HEK293 (cell line): Measurements from ENCODE around the gene RTF2.

Experiments
- GLI4 ChIP-seq: fragments of 450-650 bp; formaldehyde crosslinking; IDR thresholded peaks from 2 replicates; pipeline ENCODE4 v1.5.1; 2016; ENCODE audit warnings: missing biosample characterization, missing genetic modification characterization
- SALL2 ChIP-seq: fragments of 450-650 bp; formaldehyde crosslinking; IDR thresholded peaks from 2 replicates; pipeline ENCODE4 v1.5.0; 2017; ENCODE audit warnings: missing biosample characterization, mild to moderate bottlenecking, missing genetic modification characterization, borderline replicate concordance
- SCRT2 ChIP-seq: fragments of 450-650 bp; formaldehyde crosslinking; IDR thresholded peaks from 2 replicates; pipeline ENCODE4 v1.5.1; 2016; ENCODE audit warnings: missing biosample characterization, missing genetic modification characterization
- ZBTB20 ChIP-seq: fragments of 450-650 bp; formaldehyde crosslinking; IDR thresholded peaks from 2 replicates; pipeline ENCODE4 v1.5.1; 2016; ENCODE audit warnings: missing biosample characterization, missing genetic modification characterization
- ZNF24 ChIP-seq: fragments of 450-650 bp; formaldehyde crosslinking; IDR thresholded peaks from 2 replicates; pipeline ENCODE4 v1.5.1; 2016; ENCODE audit warnings: missing biosample characterization, missing genetic modification characterization
- ZNF660 ChIP-seq: fragments of 450-650 bp; IDR thresholded peaks from 2 replicates; pipeline ENCODE4 v1.5.1; 2018; ENCODE audit warnings: missing biosample characterization, mild to moderate bottlenecking, missing genetic modification characterization
- ZSCAN16 ChIP-seq: fragments of 450-650 bp; formaldehyde crosslinking; IDR thresholded peaks from 2 replicates; pipeline ENCODE4 v1.5.1; 2016; ENCODE audit warnings: missing biosample characterization, missing genetic modification characterization
- TF ChIP-seq, protein P1 (sequence below): fragments of 450-650 bp; IDR thresholded peaks from 2 replicates; pipeline ENCODE4 v1.5.1; 2018; ENCODE audit warnings: missing biosample characterization, mild to moderate bottlenecking, missing genetic modification characterization
- TF ChIP-seq, protein P2 (sequence below): fragments of 450-650 bp; formaldehyde crosslinking; IDR thresholded peaks from 2 replicates; pipeline ENCODE4 v1.5.1; 2017; ENCODE audit warnings: missing biosample characterization, missing genetic modification characterization
- TF ChIP-seq, protein P3 (sequence below): fragments of 450-650 bp; formaldehyde crosslinking; IDR thresholded peaks from 2 replicates; pipeline ENCODE4 v1.5.1; 2016; ENCODE audit warnings: missing biosample characterization, missing genetic modification characterization
- TF ChIP-seq, protein P4 (sequence below): fragments of 450-650 bp; formaldehyde crosslinking; IDR thresholded peaks from 2 replicates; pipeline ENCODE4 v1.5.1; 2016; ENCODE audit warnings: missing biosample characterization, missing genetic modification characterization
- TF ChIP-seq, protein P5 (sequence below): IDR thresholded peaks from 2 replicates; pipeline ENCODE4 v1.6.1; 2011; ENCODE audit warnings: mild to moderate bottlenecking, low read depth, low read length, borderline replicate concordance
- TF ChIP-seq, protein P6 (sequence below): fragments of 450-650 bp; formaldehyde crosslinking; IDR thresholded peaks from 2 replicates; pipeline ENCODE4 v1.5.1; 2016; ENCODE audit warnings: missing biosample characterization, missing genetic modification characterization, borderline replicate concordance

DNA sequence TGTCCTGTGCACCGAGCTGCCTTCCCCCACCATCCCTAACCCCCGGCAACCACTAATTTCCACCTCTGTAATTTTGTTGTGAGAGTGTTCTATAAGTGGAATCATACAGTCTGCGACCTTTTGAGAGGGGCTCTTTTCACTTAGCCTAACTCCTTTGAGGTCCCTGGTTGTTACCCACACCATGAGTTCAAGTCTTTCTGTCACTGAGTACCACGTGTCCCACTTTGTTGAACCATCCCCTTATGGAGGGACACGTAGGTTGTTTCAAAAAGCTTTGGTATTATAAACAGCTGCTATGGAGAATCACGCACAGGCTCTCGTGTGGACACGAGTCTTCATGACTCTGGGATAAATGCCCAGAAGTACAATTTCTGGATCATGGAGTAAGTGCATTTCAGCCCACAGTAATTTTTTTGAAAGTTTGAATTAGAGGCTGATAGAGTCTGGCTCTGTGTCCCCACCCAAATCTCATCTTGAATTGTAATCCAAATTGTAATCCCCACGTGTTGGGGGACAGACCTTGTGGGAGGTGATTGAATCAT is 74.1 kb downstream of the RTF2 start:
- TF ChIP-seq ZSCAN16 (tag by site-specific recombination) (no peak), SCRT2 (tag by site-specific recombination) (no peak), GLI4 (tag by site-specific recombination) (no peak), SALL2 (tag by site-specific recombination) (no peak), ZNF24 (tag by site-specific recombination) (no peak), ZBTB20 (tag by site-specific recombination) (no peak), ZNF660 (no peak)
- TF ChIP-seq, protein P1, sequence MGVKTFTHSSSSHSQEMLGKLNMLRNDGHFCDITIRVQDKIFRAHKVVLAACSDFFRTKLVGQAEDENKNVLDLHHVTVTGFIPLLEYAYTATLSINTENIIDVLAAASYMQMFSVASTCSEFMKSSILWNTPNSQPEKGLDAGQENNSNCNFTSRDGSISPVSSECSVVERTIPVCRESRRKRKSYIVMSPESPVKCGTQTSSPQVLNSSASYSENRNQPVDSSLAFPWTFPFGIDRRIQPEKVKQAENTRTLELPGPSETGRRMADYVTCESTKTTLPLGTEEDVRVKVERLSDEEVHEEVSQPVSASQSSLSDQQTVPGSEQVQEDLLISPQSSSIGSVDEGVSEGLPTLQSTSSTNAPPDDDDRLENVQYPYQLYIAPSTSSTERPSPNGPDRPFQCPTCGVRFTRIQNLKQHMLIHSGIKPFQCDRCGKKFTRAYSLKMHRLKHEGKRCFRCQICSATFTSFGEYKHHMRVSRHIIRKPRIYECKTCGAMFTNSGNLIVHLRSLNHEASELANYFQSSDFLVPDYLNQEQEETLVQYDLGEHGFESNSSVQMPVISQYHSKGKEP (tag by site-specific recombination): no peak
- TF ChIP-seq, protein P2, sequence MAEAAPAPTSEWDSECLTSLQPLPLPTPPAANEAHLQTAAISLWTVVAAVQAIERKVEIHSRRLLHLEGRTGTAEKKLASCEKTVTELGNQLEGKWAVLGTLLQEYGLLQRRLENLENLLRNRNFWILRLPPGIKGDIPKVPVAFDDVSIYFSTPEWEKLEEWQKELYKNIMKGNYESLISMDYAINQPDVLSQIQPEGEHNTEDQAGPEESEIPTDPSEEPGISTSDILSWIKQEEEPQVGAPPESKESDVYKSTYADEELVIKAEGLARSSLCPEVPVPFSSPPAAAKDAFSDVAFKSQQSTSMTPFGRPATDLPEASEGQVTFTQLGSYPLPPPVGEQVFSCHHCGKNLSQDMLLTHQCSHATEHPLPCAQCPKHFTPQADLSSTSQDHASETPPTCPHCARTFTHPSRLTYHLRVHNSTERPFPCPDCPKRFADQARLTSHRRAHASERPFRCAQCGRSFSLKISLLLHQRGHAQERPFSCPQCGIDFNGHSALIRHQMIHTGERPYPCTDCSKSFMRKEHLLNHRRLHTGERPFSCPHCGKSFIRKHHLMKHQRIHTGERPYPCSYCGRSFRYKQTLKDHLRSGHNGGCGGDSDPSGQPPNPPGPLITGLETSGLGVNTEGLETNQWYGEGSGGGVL (tag by site-specific recombination): no peak
- TF ChIP-seq, protein P3, sequence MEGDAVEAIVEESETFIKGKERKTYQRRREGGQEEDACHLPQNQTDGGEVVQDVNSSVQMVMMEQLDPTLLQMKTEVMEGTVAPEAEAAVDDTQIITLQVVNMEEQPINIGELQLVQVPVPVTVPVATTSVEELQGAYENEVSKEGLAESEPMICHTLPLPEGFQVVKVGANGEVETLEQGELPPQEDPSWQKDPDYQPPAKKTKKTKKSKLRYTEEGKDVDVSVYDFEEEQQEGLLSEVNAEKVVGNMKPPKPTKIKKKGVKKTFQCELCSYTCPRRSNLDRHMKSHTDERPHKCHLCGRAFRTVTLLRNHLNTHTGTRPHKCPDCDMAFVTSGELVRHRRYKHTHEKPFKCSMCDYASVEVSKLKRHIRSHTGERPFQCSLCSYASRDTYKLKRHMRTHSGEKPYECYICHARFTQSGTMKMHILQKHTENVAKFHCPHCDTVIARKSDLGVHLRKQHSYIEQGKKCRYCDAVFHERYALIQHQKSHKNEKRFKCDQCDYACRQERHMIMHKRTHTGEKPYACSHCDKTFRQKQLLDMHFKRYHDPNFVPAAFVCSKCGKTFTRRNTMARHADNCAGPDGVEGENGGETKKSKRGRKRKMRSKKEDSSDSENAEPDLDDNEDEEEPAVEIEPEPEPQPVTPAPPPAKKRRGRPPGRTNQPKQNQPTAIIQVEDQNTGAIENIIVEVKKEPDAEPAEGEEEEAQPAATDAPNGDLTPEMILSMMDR: no peak
- TF ChIP-seq, protein P4, sequence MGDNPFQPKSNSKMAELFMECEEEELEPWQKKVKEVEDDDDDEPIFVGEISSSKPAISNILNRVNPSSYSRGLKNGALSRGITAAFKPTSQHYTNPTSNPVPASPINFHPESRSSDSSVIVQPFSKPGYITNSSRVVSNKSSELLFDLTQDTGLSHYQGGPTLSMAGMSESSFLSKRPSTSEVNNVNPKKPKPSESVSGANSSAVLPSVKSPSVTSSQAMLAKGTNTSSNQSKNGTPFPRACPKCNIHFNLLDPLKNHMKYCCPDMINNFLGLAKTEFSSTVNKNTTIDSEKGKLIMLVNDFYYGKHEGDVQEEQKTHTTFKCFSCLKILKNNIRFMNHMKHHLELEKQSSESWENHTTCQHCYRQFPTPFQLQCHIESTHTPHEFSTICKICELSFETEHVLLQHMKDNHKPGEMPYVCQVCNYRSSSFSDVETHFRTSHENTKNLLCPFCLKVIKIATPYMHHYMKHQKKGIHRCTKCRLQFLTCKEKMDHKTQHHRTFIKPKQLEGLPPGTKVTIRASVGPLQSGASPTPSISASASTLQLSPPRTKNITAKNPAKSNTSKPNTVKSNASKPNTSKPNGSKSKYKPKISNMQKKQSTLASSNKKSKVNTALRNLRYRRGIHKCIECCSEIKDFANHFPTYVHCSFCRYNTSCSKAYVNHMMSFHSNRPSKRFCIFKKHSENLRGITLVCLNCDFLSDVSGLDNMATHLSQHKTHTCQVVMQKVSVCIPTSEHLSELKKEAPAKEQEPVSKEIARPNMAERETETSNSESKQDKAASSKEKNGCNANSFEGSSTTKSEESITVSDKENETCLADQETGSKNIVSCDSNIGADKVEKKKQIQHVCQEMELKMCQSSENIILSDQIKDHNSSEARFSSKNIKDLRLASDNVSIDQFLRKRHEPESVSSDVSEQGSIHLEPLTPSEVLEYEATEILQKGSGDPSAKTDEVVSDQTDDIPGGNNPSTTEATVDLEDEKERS (tag by site-specific recombination): no peak
- TF ChIP-seq, protein P5, sequence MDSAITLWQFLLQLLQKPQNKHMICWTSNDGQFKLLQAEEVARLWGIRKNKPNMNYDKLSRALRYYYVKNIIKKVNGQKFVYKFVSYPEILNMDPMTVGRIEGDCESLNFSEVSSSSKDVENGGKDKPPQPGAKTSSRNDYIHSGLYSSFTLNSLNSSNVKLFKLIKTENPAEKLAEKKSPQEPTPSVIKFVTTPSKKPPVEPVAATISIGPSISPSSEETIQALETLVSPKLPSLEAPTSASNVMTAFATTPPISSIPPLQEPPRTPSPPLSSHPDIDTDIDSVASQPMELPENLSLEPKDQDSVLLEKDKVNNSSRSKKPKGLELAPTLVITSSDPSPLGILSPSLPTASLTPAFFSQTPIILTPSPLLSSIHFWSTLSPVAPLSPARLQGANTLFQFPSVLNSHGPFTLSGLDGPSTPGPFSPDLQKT: no peak
- TF ChIP-seq, protein P6, sequence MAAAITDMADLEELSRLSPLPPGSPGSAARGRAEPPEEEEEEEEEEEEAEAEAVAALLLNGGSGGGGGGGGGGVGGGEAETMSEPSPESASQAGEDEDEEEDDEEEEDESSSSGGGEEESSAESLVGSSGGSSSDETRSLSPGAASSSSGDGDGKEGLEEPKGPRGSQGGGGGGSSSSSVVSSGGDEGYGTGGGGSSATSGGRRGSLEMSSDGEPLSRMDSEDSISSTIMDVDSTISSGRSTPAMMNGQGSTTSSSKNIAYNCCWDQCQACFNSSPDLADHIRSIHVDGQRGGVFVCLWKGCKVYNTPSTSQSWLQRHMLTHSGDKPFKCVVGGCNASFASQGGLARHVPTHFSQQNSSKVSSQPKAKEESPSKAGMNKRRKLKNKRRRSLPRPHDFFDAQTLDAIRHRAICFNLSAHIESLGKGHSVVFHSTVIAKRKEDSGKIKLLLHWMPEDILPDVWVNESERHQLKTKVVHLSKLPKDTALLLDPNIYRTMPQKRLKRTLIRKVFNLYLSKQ: no peak
